ENCODE measurements around the gene ZBTB3. TPM values are rescaled to one million over a fixed set of nuclear protein-coding genes. Genes with fewer than 3 reads are reported as not detected.
A peak's percentile ranks its signal among the peaks of the same experiment; 100 is the strongest.

ZBTB3 gene
- total and polyA plus RNA-seq, 9 of the 15 experiments (the other 6 are each of a cell fraction or from before 2014, with no cell fraction given), result 1.9 to 10.0 (median 4.9) TPM

DNA sequence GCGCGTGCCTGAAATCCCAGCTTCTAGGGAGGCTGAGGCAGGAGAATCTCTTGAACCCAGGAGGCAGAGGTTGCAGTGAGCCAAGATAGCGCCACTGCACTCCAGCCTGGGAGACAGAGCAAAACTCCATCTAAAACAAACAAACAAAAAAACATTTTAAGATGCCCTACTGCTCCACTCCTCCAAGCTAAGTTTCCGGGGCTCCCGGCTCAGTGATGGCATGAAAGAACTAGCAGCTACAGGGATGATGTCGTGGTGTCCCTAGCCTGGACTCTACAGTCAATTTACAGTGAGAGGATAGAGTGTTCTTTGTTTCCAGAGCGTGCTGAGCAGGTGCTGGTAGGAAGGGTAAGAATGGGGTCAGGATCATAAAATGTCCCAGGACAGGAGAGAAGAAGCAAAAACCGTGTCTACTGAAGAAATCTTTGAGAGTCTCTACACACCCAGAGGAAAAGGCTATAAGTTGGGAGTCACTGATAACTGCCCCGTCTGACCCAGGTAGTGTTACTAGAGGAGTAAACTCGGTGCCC is 1.2 kb upstream of the ZBTB3 start:
- Histone ChIP-seq H2AFZ (ENCODE audit: low read depth, low read length) (peak overlapping the region; percentile 71), H3K4me2 (ENCODE audit: insufficient read depth, low read length) (peak overlapping the region; percentile 94), H3K9ac (ENCODE audit: insufficient read depth in 1 of 2, low read depth in 2 of 2, low read length in 2 of 2) (peak overlapping the region in 1 of 2 experiments; percentile 15; a peak in 1 of 4 replicates), H3K79me2 (ENCODE audit: control insufficient read depth, insufficient read depth, low read length) (peaks cover 22% of the 10 kb centered on the region), H3K36me3 (ENCODE audit: control insufficient read depth, insufficient read depth, low read length) (peaks cover 17% of the 10 kb centered on the region; the same call in 1 of the 3 replicates), H3K4me1 (replicated peaks in 1 of 2; ENCODE audit: control insufficient read depth in 2 of 2, insufficient read depth in 2 of 2, low read length in 2 of 2) (peaks cover 14 to 28% of the 10 kb centered on the region in 2 experiments; a peak in 4 of 5 replicates), H4K20me1 (replicated peaks; ENCODE audit: control insufficient read depth, insufficient read depth, low read length) (no peaks in the 10 kb centered on the region), H3K9me1 (ENCODE audit: control insufficient read depth, insufficient read depth, low read length) (no peaks in the 10 kb centered on the region), H3K27me3 (ENCODE audit: control insufficient read depth in 2 of 2, insufficient read depth in 2 of 2, low read length in 2 of 2) (no peaks in the 10 kb centered on the region), H3K9me3 (replicated peaks; ENCODE audit: control insufficient read depth, insufficient read depth, low read depth, low read length) (no peaks in the 10 kb centered on the region), H3K27ac (ENCODE audit: extremely low read depth, low read depth, low read length) (no peak overlapping the region), H3K4me3 (peak overlapping the region; percentile 63; the same call in 1 of the 2 replicates)
- in situ Hi-C loops (cut with MboI), result no loop called here
- POLR2A ChIA-PET, result interaction anchor here (1.5 to 2.7 kb wide), 7 partner anchors 9 to 100 kb away, joined by 5 to 27 read pairs (median 12); partner anchors contain the start of genes BSCL2, C11orf98, CSKMT and GNG3
- FAIRE-seq (no peak), ATAC-seq (no peak), DNase-seq (ENCODE audit: extremely low read depth in 1 of 4, low spot score in 3 of 4) (no peak)
- CTCF ChIA-PET (ENCODE audit: low intra/inter-chr PET ratio), result no interaction called here
- intact Hi-C loops (cut with micrococcal nuclease), result no loop called here
- no peak for TF ChIP-seq STAT5B (CRISPR knock-in tag; IDR thresholded peaks at IDR 0.05)
- no peak for TF ChIP-seq ZNF217 (CRISPR knock-in tag; IDR thresholded peaks at IDR 0.05)
- no peak for TF ChIP-seq ZNF134 (CRISPR knock-in tag; conservative IDR thresholded peaks at IDR 0.05)
- WGBS (ENCODE audit: insufficient coverage, low coverage, missing lambda C conversion rate), result 58% methylated on average over 10 of the region's 10 CpGs
- BruUV-seq (replicated peaks), result no TSS peak

DNA sequence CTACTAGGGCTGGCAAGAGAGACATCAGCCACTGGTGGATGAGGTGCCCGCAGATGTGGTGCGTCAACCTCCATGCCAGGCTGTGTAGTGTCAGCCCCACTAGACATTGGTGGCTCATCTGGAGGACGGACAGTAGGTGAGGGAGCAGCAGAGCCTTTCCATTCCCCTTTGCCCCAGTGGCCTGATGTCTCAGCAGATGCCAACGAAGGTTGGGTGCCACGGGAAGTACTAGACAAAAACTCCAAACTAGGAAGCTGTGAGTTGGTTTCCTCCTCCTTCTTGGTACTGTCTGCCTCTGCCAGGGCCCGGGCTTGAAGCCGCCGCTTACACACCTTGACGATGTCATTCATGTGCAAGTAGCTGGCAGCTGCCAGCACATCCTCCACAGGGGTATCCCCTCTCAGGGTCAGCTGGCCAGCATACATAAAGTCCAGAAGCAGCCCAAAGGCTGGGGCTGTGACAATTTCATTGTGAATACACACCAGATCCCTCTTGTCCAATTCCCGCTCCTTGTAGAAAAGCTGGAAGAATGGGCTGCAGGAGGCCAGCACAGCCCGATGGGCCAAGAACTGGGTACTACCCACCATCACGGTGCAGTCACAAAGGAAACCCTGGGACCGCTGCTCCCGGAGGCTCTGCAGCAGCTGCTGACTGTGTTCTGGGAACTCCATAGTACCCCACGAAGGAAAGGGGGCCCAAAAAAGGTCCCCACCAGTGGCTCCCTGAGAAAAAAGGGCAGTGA is 795 bp downstream of the ZBTB3 start:
- Histone ChIP-seq H3K36me3 (ENCODE audit: control insufficient read depth, insufficient read depth, low read length) (peaks cover 20% of the 10 kb centered on the region; the same call in 1 of the 3 replicates), H3K4me1 (replicated peaks in 1 of 2; ENCODE audit: control insufficient read depth in 2 of 2, insufficient read depth in 2 of 2, low read length in 2 of 2) (peaks cover 14 to 28% of the 10 kb centered on the region in 2 experiments; a peak in 4 of 5 replicates), H3K79me2 (ENCODE audit: control insufficient read depth, insufficient read depth, low read length) (peaks cover 22% of the 10 kb centered on the region), H4K20me1 (replicated peaks; ENCODE audit: control insufficient read depth, insufficient read depth, low read length) (no peaks in the 10 kb centered on the region), H3K9me3 (replicated peaks; ENCODE audit: control insufficient read depth, insufficient read depth, low read depth, low read length) (no peaks in the 10 kb centered on the region), H2AFZ (ENCODE audit: low read depth, low read length) (peak overlapping the region; percentile 98), H3K9me1 (ENCODE audit: control insufficient read depth, insufficient read depth, low read length) (no peaks in the 10 kb centered on the region), H3K27me3 (ENCODE audit: control insufficient read depth in 2 of 2, insufficient read depth in 2 of 2, low read length in 2 of 2) (no peaks in the 10 kb centered on the region), H3K4me2 (ENCODE audit: insufficient read depth, low read length) (peak overlapping the region; percentile 94), H3K4me3 (peak overlapping the region; percentile 63), H3K9ac (ENCODE audit: insufficient read depth in 1 of 2, low read depth in 2 of 2, low read length in 2 of 2) (peak overlapping the region; percentile 84 to 91), H3K27ac (ENCODE audit: extremely low read depth, low read depth, low read length) (peak overlapping the region; percentile 86; the same call in 2 of the 3 replicates)
- intact Hi-C loops (cut with micrococcal nuclease) (no loop called here), in situ Hi-C loops (cut with MboI) (no loop called here)
- ATAC-seq, result no peak
- POLR2A ChIA-PET, result interaction anchor here (0.6 to 2.7 kb wide), 30 partner anchors 8 to 1241 kb away, joined by 3 to 27 read pairs (median 5); partner anchors contain the start of genes BSCL2, C11orf98, CSKMT and GNG3
- FAIRE-seq, result no peak
- BruUV-seq (replicated peaks), result TSS peak; percentile 84
- CTCF ChIA-PET (ENCODE audit: low intra/inter-chr PET ratio), result no interaction called here
- 44% methylated on average over 14 of the region's 15 CpGs for WGBS (ENCODE audit: insufficient coverage, low coverage, missing lambda C conversion rate)
- no peak for DNase-seq (ENCODE audit: extremely low read depth in 1 of 4, low spot score in 3 of 4)
- TF ChIP-seq MAFG (tag; conservative IDR thresholded peaks at IDR 0.05) (no peak), TARDBP (IDR thresholded peaks at IDR 0.05) (no peak), KDM5B (IDR thresholded peaks at IDR 0.05; ENCODE audit: insufficient replicate concordance, low read depth, low read length) (peak; percentile 7), PHF21A (IDR thresholded peaks at IDR 0.05; ENCODE audit: borderline replicate concordance, low read depth) (no peak)
- TF ChIP-seq, protein P1, sequence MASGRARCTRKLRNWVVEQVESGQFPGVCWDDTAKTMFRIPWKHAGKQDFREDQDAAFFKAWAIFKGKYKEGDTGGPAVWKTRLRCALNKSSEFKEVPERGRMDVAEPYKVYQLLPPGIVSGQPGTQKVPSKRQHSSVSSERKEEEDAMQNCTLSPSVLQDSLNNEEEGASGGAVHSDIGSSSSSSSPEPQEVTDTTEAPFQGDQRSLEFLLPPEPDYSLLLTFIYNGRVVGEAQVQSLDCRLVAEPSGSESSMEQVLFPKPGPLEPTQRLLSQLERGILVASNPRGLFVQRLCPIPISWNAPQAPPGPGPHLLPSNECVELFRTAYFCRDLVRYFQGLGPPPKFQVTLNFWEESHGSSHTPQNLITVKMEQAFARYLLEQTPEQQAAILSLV (tag; IDR thresholded peaks at IDR 0.05), result no peak
- TF ChIP-seq, protein P2, sequence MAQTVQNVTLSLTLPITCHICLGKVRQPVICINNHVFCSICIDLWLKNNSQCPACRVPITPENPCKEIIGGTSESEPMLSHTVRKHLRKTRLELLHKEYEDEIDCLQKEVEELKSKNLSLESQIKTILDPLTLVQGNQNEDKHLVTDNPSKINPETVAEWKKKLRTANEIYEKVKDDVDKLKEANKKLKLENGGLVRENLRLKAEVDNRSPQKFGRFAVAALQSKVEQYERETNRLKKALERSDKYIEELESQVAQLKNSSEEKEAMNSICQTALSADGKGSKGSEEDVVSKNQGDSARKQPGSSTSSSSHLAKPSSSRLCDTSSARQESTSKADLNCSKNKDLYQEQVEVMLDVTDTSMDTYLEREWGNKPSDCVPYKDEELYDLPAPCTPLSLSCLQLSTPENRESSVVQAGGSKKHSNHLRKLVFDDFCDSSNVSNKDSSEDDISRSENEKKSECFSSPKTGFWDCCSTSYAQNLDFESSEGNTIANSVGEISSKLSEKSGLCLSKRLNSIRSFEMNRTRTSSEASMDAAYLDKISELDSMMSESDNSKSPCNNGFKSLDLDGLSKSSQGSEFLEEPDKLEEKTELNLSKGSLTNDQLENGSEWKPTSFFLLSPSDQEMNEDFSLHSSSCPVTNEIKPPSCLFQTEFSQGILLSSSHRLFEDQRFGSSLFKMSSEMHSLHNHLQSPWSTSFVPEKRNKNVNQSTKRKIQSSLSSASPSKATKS (CRISPR knock-in tag; IDR thresholded peaks at IDR 0.05), result no peak

Data from K562 (cell line).